Activated CD4-positive, alpha-beta T cell treated with anti-CD3 and anti-CD28 coated beads, Interleukin-2, Interleukin-6, amounts not matched to agents 100 ng/mL and 50 ng/mL, durations not matched to agents 16 hours and 8 hours (primary cell): ENCODE data around the gene SPTY2D1.
"Not testable (repeated sequence)": the region's sequence is repeated elsewhere in the genome, so short reads cannot be mapped to it uniquely, and the experiment has no call there.

Source experiments
- DNase-seq: peaks from one replicate; pipeline ENCODE4 v3.0.0-alpha.2; 2020

SPTY2D1 gene, protein sequence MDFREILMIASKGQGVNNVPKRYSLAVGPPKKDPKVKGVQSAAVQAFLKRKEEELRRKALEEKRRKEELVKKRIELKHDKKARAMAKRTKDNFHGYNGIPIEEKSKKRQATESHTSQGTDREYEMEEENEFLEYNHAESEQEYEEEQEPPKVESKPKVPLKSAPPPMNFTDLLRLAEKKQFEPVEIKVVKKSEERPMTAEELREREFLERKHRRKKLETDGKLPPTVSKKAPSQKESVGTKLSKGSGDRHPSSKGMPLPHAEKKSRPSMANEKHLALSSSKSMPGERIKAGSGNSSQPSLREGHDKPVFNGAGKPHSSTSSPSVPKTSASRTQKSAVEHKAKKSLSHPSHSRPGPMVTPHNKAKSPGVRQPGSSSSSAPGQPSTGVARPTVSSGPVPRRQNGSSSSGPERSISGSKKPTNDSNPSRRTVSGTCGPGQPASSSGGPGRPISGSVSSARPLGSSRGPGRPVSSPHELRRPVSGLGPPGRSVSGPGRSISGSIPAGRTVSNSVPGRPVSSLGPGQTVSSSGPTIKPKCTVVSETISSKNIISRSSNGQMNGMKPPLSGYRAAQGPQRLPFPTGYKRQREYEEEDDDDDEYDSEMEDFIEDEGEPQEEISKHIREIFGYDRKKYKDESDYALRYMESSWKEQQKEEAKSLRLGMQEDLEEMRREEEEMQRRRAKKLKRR

DNA sequence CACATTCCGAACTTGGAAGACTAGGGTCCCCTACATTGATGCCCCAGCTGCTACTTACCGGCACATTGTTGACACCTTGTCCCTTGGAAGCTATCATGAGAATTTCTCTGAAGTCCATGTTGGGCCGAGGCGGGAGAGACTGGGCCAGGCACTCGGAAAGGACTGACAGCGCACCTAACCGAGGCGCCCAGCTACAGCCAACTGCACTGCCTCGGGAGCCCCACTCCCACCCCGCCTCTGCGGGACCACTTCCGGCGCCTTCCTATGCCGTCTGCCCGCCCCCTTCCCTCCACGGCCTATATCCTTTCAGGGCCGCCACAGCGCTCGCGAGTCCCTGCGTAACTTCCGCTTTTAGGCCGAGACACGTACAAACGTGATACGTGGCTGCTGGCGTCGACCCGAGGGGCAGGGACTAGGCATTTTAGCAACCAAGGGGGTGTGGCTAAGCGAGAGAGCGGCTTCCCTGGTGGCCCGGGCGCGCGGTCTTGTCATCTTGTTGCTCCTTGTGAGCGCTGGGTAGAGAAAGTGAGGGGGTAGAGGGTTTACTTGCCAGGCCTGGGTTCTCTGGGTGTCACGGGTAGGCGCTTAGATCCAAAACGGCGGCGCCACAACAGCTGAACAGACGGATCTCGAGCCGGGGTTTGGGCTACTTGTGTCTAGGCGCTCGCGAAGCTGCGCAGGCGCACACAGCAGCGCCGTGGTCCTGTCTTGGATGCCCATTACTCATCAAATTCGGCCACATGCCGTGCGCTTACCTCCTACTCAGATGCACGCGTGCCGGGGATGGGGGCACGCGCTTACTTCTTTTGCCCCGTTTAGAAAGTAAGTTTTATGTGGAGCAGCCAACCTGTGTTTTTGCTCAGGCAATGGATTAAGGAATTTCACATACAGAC, at the start of gene SPTY2D1:
Gene SPTY2D1, minus strand, starts transcription at position 203 of the 893 bp plus-strand sequence. Its CDS starts 85 bp downstream, at position 118.
- peak; percentile 99 for DNase-seq

DNA sequence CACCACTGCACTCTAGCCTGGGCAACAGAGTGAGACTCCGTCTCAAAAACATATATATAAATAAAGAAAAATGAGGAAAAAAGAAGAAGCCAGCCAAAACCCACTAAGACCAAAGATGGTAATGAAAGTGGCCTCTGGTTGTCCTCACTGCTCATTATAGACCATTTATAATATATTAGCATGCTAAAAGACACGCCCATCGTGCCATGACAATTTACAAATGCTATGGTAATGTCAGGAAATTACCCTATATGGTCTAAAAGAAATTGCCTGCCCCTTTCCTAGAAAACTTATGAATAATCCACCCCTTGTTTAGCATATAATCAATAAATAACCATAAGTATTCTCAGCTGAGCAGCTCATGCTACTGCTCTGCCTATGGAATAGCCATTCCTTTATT, 48.3 kb upstream of the SPTY2D1 start:
- DNase-seq, result no peak

DNA sequence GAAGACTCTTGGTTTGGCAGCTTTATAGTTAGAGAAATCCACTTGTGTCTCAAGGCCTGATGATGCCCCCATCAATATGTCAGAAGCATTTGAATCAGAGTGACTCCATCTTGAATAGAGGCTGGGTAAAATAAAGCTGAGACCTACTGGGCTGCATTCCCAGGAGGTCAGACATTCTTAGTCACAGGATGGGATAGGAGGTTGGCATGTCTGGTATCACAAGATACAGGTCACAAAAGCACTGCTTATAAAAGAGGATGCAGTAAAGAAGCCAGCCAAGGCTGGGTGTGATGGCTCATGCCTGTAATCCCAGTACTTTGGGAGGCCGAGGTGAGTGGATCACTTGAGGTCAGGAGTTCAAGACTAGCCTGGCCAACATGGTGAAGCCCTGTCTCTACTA, 47.8 kb upstream of the SPTY2D1 start:
- not testable (repeated sequence) for DNase-seq

DNA sequence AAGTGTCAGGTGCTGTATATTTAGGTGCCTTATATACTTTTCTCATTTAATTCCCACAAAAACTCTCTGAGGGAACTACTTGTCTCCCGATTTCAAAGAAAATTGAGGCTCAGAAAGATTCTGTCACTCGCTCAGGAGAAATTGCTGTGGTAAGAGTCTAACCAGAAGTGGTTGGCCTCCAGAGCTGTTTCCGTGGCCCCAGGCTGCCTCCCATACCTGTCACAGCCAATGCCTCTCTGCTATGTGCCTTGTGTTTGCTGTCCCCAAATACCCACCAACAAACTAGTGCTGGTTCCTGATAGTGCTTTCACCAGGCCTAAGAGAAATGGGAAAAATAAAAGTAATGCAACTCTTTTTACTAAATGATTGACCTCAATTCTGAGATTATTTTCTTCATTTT, 43.4 kb upstream of the SPTY2D1 start:
- no peak for DNase-seq

DNA sequence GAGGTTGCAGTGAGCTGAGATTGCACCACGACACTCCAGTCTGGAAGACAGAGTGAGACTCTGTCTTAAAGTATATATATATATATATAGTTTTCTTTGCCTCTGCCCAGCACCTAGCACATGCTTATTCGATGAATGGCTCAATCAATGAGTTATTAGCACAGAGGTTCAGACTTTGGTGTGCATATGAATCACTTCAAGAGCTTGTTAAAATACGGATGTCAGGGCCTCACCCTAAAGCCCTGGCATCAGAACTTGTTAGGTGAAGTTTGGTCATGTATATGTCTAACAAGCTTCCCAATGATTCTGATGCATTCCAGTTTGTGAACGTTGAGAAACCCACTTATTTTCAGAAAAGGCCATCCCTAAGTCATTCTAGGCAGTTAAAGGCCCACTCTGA, 42.7 kb upstream of the SPTY2D1 start:
- DNase-seq, result no peak

DNA sequence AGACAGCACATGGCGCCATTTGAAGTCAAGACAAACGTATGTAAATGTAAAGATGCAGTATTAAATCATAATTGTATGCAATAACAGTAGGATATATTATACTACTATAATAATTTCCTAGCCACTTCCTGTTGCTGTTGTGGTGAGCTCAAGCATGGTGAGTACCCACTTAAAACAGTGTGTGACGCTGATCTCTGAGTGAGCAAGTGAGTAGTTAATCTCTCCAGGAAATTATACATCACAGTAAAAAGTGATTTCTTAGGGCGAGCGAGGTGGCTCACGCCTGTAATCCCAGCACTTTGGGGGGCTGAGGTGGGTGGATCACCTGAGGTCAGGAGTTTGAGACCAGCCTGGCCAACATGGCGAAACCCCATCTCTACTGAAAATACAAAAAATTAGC, 38.1 kb upstream of the SPTY2D1 start:
- peak; percentile 22 for DNase-seq

DNA sequence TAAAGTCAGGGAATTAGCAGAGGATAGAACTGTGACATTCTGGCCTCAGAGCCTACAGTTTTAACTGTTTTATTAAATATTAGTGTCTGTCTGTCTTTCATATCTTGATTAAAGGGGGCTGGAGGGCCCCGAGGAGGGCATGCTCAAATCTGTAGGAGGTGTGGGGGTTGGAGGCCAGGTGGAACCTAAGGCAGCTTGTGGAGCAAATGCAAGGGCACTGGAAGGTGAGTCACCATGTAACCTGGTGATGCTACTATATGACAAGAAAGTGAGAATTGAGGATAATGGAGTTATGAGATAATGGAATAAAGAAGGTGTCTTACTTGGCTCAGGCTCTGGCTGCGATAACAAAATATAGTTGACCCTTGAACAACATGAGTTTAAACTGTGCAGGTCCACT, 37.1 kb upstream of the SPTY2D1 start:
- no peak for DNase-seq

DNA sequence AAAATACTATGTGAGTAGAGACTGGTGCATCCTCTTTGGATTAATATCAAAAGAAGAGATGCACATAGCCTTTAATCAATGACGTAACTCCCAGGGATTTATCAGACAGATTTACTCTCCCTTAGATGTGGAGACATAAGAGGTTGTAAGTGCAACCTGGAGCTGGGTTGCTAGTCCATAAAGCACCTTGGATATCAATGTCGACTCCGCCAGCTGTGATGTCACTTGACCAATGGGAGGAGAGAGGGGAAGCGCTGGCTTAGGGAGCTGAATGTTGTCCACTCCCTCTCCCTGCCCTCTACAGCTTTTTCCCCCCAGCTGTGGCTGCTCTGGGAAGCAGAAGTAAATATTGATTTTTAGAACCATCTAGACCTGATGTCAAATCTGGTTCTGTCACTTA, 35.6 kb upstream of the SPTY2D1 start:
- no peak for DNase-seq

DNA sequence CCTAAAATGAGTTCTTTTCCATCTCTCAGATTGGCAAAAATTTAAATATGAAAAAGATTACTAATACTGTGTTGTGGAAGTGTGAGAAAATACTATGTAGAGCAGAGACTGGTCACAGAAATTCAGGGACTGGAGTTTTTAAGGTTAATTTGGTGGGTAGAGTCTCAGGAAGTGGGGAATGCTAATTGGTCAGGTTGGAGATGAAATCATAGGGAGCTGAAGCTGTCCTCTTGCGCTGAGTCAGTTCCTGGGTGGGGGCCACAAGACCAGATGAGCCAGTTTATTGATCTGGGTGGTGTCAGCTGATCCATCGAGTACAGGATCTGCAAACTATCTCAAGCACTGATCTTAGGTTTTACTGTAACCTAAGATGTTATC, 35.1 kb upstream of the SPTY2D1 start:
- peak; percentile 38 for DNase-seq

DNA sequence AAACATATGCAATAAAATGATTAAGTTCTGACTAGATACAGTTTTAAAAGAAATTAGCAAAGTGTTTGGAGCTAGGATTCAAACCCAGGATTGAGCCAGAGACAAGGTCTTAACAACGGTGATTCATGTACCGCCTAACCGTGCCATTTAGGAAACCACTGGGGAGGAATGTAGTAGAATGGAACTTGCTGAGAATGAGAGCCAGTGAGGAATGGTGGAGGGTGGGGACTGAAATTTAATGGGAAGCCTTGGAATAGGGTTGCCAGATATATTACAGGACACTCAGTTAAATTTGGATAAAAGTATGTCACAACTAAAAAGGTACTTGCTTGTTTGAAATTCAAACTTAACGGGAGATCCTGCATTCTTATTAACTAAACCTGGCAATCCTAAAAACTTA, 34.0 kb upstream of the SPTY2D1 start:
- DNase-seq, result no peak

DNA sequence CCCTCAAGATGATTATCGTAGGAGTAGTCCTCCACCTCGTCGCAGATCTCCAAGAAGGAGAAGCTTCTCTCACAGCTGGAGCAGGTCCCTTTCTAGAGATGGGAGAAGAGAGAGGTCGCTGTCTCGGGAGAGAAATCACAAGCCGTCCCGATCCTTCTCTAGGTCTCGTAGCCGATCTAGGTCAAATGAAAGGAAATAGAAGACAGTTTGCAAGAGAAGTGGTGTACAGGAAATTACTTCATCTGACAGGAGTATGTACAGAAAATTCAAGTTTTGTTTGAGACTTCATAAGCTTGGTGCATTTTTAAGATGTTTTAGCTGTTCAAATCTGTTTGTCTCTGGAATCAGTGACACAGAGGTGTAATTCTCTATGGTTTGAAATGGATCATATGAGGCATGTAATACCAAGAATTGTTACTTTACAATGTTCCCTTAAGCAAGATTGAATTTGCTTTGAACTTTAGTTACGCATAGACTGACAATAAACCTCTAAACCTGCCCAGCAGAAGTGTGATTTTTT, 31.3 kb upstream of the SPTY2D1 start:
- not testable (repeated sequence) for DNase-seq

DNA sequence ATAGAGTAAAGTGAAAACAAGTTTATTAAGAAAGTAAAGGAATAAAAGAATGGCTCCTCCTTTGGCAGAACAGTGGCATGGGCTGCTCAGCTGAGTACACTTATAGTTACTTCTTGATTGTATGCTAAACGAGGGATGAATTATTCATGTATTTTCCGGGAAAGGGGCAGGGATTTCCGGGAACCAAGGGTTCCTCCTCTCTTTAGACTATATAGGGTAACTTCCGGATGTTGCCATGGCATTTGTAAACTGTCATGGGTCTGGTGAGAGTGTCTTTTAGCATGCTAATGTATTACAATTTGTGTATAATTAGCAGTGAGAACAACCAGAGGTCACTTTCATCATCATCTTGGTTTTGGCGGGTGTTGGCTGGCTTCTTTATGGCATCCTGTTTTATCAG, 23.5 kb upstream of the SPTY2D1 start:
- DNase-seq, result no peak

DNA sequence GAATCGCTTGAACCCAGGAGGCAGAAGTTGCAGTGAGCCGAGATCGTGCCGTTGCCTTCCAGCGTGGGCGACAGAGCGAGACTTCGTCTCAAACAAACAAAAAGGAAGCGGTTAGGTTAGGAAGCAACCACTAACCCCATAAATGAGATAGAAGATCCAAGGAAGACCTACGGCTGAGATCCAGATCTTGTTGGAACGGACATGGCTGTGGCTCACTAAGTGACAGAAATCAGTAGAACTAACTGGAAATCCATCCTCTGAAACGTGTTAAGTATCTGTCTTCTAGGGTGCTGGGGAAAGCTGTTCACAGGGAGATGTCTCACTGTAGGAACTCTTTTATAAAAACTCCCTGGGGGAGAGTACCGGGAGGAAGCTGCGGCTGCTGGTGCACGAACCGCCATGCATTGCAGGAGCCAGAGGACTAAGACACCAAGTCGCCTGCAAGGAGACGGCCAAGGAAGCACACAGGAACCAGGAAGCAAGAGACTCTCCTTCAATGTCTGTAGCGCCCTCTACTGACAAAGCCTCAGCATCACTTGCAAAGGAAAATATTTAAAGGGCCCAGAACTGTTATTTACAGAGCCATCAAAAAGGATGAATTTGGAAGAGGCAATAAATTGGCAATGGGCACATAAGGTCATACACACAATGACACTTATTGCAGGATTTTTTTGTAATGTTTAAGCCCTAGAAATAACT, 16.9 kb upstream of the SPTY2D1 start:
- peak; percentile 77 for DNase-seq

DNA sequence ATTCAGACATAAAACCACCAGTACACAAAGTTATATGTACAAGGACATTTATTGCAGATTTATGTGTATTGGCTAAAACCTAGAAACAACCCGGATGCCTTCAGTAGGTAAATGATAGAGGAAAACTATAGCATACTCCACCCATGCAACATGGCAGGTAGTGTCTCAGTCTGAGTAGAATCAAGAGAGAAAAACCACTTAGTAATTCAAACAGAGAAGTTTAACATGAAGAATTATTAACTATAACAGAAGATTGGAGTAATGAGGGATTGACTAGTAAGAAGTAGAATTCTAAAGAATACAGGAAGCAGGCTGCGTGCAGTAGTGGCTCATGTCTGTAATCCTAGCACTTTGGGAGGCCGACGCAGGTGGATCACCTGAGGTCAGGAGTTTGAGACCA, 16.2 kb upstream of the SPTY2D1 start:
- DNase-seq, result no peak

DNA sequence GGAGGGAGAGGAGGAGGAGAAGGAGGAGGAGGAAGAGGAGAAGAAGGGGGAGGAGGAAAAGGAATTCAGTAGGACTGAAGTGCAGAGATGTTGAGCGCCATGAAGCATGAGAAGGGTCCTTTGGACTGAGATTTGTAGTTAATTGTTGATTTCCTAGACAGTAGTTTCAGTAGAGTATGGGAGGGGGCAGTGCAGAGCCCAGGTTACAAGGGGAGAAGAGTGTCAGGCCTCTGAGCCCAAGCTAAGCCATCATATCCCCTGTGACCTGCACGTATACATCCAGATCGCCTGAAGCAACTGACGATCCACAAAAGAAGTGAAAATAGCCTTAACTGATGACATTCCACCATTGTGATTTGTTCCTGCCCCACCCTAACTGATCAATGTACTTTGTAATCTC, 8.9 kb upstream of the SPTY2D1 start:
- not testable (repeated sequence) for DNase-seq

DNA sequence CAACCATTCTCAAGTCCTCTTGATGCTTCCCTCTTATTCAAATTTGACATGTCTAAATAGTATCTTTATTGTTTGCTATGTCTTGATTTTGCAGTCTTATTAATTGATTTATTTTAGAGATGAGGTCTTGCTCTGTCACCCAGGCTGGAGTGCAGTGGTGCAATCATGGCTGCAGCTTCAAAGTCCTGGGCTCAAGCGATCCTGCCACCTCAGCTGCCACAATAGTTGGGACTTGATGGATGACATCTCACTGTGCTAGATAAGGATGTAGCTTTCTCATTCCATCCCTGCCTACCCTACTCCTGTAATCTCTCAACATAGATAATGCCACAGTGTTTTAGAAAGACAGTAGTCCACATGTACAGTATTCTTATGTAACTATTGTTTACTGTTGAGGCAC, 7.5 kb upstream of the SPTY2D1 start:
- DNase-seq, result no peak

DNA sequence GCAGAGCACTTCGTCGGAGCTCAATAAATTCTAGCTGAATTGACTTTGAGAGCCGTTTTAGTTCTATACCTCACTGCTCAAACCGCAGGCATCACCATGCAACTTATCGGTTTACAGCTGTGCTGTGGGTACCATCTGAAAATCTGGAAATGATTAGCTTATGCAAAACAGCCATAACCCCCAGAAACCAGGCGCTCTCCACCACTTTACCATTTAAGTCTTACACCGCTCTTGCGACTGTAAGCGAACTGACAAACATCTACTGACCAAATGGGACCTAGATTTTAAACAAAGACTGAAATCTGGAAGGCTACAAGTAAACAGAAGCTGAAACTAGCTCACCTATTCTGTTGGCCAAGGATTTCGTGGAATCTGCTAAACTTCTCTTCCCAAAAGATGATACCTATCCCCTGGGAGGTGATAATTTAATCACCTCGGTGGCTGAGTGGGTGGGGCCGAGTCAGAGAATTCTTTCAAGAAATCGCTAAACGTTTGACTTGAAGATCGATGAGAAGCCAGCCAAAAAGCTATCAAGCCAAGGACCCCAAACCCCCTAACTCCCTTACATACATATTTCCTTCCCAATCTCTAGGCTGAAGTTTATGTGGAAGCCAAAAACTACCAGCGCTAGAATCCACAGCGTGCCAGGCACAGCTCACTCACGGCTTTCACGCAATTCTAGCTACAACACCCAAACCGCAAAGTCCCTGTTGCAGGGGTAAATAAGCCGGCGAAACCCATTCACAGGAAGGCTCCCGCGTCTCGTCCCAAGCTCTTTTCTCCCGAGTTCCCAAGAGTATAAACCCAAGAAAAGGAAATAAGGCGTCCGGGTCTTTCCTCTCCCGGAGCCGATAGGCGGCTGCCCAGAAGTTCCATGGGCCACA, 644 bp downstream of the SPTY2D1 start:
- DNase-seq, result peak; percentile 79

DNA sequence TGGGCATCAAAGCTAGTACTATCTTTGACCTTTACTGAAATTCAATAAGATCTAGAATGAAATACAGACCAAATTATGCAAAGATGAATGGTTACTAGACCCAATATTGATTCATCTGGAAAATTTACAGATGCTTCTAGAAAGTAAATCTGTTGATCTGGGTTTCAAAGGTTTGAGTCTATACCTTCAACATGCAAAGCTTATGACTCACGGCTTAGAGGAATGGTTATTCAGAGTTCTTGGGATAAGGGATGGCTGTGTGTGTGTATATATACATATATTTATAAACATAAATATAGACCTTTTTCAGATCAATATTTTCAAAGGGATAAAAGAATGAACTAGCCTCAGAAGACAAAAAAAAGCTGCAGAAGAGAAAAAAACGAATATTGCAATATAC, 1.3 kb downstream of the SPTY2D1 start:
- no peak for DNase-seq

DNA sequence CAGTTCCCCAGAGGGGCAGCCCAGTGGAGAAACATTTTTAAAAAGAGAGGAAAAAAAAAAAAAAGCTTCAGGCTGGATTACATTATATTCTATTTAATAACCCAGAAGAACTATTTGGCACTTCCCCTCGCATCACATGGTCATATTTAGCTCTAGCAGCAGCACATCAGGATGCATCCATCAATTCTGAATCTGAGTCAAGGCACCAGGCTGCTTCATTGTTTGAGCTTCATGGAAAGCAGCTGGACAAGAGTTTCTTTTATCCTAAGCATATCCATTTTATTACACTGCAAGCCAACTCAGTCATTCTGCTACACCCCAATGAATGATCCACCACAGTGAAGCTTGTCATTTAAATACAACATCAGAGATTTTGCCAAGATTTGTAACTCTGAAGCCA, 10.0 kb downstream of the SPTY2D1 start:
- DNase-seq, result no peak

DNA sequence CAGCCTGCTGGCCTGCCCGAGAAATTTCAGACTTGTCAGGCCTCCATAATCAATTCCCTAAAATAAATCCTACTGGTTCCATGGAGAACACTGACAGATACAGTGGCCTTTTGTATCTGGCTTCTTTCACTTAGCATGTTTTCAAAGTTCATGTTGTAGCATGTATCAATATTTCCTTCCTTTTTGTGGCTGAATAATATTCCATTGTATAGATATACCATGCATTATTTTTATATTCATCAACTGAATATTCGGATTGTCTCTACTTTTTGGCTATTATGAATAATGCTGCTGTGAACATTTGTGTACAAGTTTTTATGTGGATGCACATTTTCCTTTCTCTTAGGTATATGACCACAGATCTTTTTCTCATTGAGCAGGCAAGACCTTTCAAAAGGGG, 10.4 kb downstream of the SPTY2D1 start:
- no peak for DNase-seq

DNA sequence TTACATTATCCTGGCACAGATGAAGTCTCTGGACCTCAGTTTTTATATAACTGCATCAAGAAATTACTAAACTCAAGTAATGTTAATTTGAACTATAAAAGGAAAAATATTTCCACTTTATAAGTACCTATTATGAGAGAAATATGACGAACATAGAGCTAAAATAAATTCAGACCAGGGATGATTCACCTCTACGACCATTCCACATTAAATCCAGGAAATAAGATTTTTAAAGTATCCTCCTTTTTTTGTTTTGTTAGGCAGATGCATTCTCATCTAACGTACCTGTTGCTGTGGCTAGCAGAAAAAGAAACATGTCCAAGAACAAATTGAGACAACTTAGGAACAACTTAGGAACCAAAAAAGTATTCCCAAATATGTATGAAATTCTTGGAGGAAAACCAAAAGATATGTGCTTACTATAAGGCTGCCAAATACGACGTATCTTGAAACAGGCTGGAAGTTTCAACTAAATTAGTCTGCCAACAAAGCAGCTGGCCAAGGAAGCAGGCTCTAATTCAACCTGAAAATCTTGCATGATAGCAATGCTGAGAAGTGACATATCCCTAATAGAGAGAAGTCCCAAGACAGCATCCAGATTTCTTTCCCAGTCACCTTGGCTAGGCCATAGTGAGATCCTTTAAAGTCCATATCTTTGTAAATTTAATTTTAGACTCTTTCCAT, 15.7 kb downstream of the SPTY2D1 start:
- no peak for DNase-seq
